Measurements from ENCODE around the gene FDX2.

- TF ChIP-seq CTCF (IDR thresholded peaks at IDR 0.05): no peak
- no peak for TF ChIP-seq POLR2A (IDR thresholded peaks at IDR 0.05)
- TF ChIP-seq POLR2AphosphoS5 (IDR thresholded peaks at IDR 0.05): no peak
- TF ChIP-seq EP300 (IDR thresholded peaks at IDR 0.05): no peak
Observed at GRCh38 chr19:10274589-10274988, 41.2 kb downstream of the FDX2 start.

Measured in sigmoid colon (tissue), 4 donors.